Measurements from ENCODE around the gene NREP.

- TF ChIP-seq YY1 (IDR thresholded peaks at IDR 0.05; ENCODE audit: insufficient read depth, insufficient read length) (no peak), ZNF274 (IDR thresholded peaks at IDR 0.05; ENCODE audit: low read depth, low read length) (no peak), SUZ12 (IDR thresholded peaks at IDR 0.05; ENCODE audit: extremely low read depth, insufficient read depth, insufficient read length) (no peak)
Observed at GRCh38 chr5:111779260-111779921, 22.4 kb upstream of the NREP start.
